GM23338 (cell line): ENCODE data around the gene RHBDL3. TPM values are rescaled to one million over a fixed set of nuclear protein-coding genes. Genes with fewer than 3 reads are reported as not detected.
A peak's percentile ranks its signal among the peaks of the same experiment; 100 is the strongest.

ENCODE experiments used
- ATAC-seq: fragments of 200-7000 bp; cut with Tn5 transposase; 3 replicates; pipeline ENCODE4 v1.9.1; 2020
- DNase-seq: peaks from one replicate; pipeline ENCODE4 v3.0.0-alpha.2; 2015; ENCODE audit warnings: low spot score
- H2AFZ ChIP-seq: fragments of 200-600 bp; sonication (generic); 2 replicates; pipeline ENCODE4 v1.8.0; 2016; ENCODE audit warnings: antibody characterized with exemption, mild to moderate bottlenecking, moderate library complexity
- H3F3A ChIP-seq: fragments of 200-600 bp; sonication (generic); replicated peaks from 2 replicates; pipeline ENCODE4 v1.8.0; 2017; ENCODE audit warnings: antibody characterized with exemption, mixed run types, low read depth
- H3K27ac ChIP-seq: fragments of 200-600 bp; sonication (generic); 2 replicates; pipeline ENCODE4 v1.6.1; 2016; ENCODE audit warnings: low read depth
- H3K27me3 ChIP-seq: fragments of 200-600 bp; sonication (generic); 2 replicates; pipeline ENCODE4 v1.8.0; 2016; ENCODE audit warnings: mild to moderate bottlenecking, mixed run types, moderate library complexity; ENCODE audit not compliant: insufficient read depth
- H3K36me3 ChIP-seq: fragments of 200-600 bp; sonication (generic); 2 replicates; pipeline ENCODE4 v1.8.0; 2016; ENCODE audit warnings: mild to moderate bottlenecking; ENCODE audit not compliant: insufficient read depth
- H3K4me1 ChIP-seq: fragments of 200-600 bp; sonication (generic); 2 replicates; pipeline ENCODE4 v1.8.0; 2016; ENCODE audit warnings: mild to moderate bottlenecking, moderate library complexity; ENCODE audit not compliant: insufficient read depth
- H3K4me2 ChIP-seq: fragments of 200-600 bp; sonication (generic); 2 replicates; pipeline ENCODE4 v1.7.1; 2017; ENCODE audit warnings: mixed run types
- H3K4me3 ChIP-seq: fragments of 200-600 bp; sonication (generic); 2 replicates; pipeline ENCODE4 v1.6.1; 2016; ENCODE audit warnings: mixed run types
- H3K79me2 ChIP-seq: fragments of 200-600 bp; sonication (generic); replicated peaks from 2 replicates; pipeline ENCODE4 v1.8.0; 2017; ENCODE audit warnings: mild to moderate bottlenecking; ENCODE audit not compliant: insufficient read depth
- H3K9me2 ChIP-seq: fragments of 200-600 bp; sonication (generic); 2 replicates; pipeline ENCODE4 v1.8.0; 2017; ENCODE audit not compliant: insufficient read depth
- H4K20me1 ChIP-seq: fragments of 200-600 bp; sonication (generic); replicated peaks from 2 replicates; pipeline ENCODE4 v1.8.0; 2017; ENCODE audit warnings: mild to moderate bottlenecking; ENCODE audit not compliant: insufficient read depth
- H3K27ac Mint-ChIP-seq: 2 replicates; pipeline ENCODE4 v1.8.0; 2020; ENCODE audit warnings: inconsistent platforms, mild to moderate bottlenecking, moderate library complexity, mixed read lengths
- H3K27me3 Mint-ChIP-seq: 3 replicates; pipeline ENCODE4 v1.8.0; 2022; ENCODE audit warnings: low read depth, mild to moderate bottlenecking, moderate library complexity, mixed read lengths, inconsistent platforms; ENCODE audit not compliant: insufficient read depth, poor library complexity
- H3K36me3 Mint-ChIP-seq: 3 replicates; pipeline ENCODE4 v1.8.0; 2021; ENCODE audit warnings: low read depth, mild to moderate bottlenecking, inconsistent platforms, moderate library complexity, mixed read lengths
- H3K4me1 Mint-ChIP-seq: 3 replicates; pipeline ENCODE4 v1.8.0; 2020; ENCODE audit warnings: mild to moderate bottlenecking, inconsistent platforms, mixed read lengths
- H3K4me3 Mint-ChIP-seq: 3 replicates; pipeline ENCODE4 v1.8.0; 2021; ENCODE audit warnings: moderate library complexity, mild to moderate bottlenecking, inconsistent platforms, mixed read lengths
- H3K9me3 Mint-ChIP-seq: 3 replicates; pipeline ENCODE4 v1.8.0; 2020; ENCODE audit warnings: moderate library complexity, mild to moderate bottlenecking, inconsistent platforms, mixed read lengths
- CREB1 ChIP-seq: fragments of 250-450 bp; sonication (Bioruptor Pico); IDR thresholded peaks from 2 replicates; pipeline ENCODE4 v1.5.0; 2020; ENCODE audit warnings: low read depth, mild to moderate bottlenecking, moderate library complexity
- EZH2 ChIP-seq: fragments of 200-600 bp; sonication (generic); IDR thresholded peaks from one replicate; pipeline ENCODE4 v1.8.0; 2017; ENCODE audit warnings: antibody characterized with exemption, mild to moderate bottlenecking, low read depth; ENCODE audit not compliant: unreplicated experiment
- EZH2phosphoT487 ChIP-seq: fragments of 200-600 bp; sonication (generic); IDR thresholded peaks from one replicate; pipeline ENCODE4 v1.8.1; 2018; ENCODE audit warnings: antibody characterized with exemption; ENCODE audit not compliant: unreplicated experiment
- JUNB ChIP-seq: IDR thresholded peaks from one replicate; pipeline ENCODE4 v1.6.1; 2016; ENCODE audit warnings: antibody characterized with exemption; ENCODE audit not compliant: unreplicated experiment
- NANOG ChIP-seq: IDR thresholded peaks from 2 replicates; pipeline ENCODE4 v1.6.1; 2016; ENCODE audit warnings: antibody characterized with exemption, borderline replicate concordance
- POLR2AphosphoS5 ChIP-seq: IDR thresholded peaks from 2 replicates; pipeline ENCODE4 v1.6.1; 2016; ENCODE audit warnings: antibody characterized with exemption, low read depth
- STAT1 ChIP-seq: IDR thresholded peaks from one replicate; pipeline ENCODE4 v1.6.1; 2016; ENCODE audit warnings: antibody characterized with exemption; ENCODE audit not compliant: unreplicated experiment
- ZNF114 ChIP-seq: fragments of 250-450 bp; sonication (Bioruptor Pico); IDR thresholded peaks from 2 replicates; pipeline ENCODE4 v1.5.0; 2020; ENCODE audit warnings: mild to moderate bottlenecking, moderate library complexity
- ZNF331 ChIP-seq: fragments of 250-450 bp; sonication (Bioruptor Pico); IDR thresholded peaks from 2 replicates; pipeline ENCODE4 v1.5.0; 2020; ENCODE audit warnings: low read depth, mild to moderate bottlenecking, moderate library complexity
- polyA plus RNA-seq: library from polyadenylated mRNA; unstranded; fragments of >200 nt; fragmentation: Nextera tagmentation; extraction: Ambion mirVana; gene quantifications from 2 replicates; pipeline ENCODE4 v1.2.1, GENCODE V29; 2016
- total RNA-seq: library from RNA; depleted of rRNA; stranded (reverse); fragments of >200 nt; shearing (Covaris generic); gene quantifications from 2 replicates; pipeline ENCODE4 v1.2.3, GENCODE V29; 2014
- TF ChIP-seq, protein P1 (sequence below): IDR thresholded peaks from one replicate; pipeline ENCODE4 v1.6.1; 2018; ENCODE audit warnings: antibody characterized with exemption; ENCODE audit not compliant: unreplicated experiment
- TF ChIP-seq, protein P2 (sequence below), 2 experiments: fragments of 200-600 bp in 1 of 2; sonication (generic) in 1 of 2; conservative IDR thresholded peaks; 2 replicates each; pipeline versions ENCODE4 v1.5.1 to v1.6.1; 2016 to 2017; ENCODE audit warnings: antibody characterized with exemption in 2 of 2, low read depth in 2 of 2, mild to moderate bottlenecking in 2 of 2, moderate library complexity in 1 of 2
- TF ChIP-seq, protein P3 (sequence below): IDR thresholded peaks from 2 replicates; pipeline ENCODE4 v1.6.1; 2016; ENCODE audit warnings: antibody characterized with exemption
- TF ChIP-seq, protein P4 (sequence below): fragments of 250-450 bp; sonication (Bioruptor Pico); IDR thresholded peaks from 2 replicates; pipeline ENCODE4 v1.5.0; 2020; ENCODE audit warnings: mild to moderate bottlenecking, moderate library complexity

The RHBDL3 gene
- total and polyA plus RNA-seq, 2 experiments from 2014 or later: 2.3 to 8.1 TPM

DNA sequence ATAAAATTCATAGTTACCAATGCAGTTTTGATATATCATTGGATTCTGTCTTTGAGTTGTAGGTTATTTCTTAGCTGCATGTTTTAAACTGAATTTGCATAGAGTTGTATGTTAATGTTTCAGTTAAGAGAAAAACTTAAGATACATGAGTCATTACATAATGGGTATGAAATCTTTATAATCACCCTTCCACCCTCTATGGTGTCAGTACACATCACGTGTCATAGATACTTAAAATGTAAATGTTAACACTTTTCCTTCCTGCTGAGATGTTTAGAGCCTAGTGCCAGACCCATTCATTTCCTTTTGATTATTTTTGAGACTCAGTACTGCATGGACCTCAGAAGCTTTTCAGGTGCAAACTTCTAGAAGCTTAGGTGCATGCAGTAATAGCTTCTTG lies 104.8 kb downstream of the RHBDL3 start:
- DNase-seq (no peak), ATAC-seq (no peak)
- Histone ChIP-seq H3K79me2 (peaks cover 88% of the 10 kb centered on the region), H3K4me1 (no peaks in the 10 kb centered on the region), H3K27ac (peak overlapping the region; percentile 12; the same call in 1 of the 2 replicates), H3F3A (peaks cover 17% of the 10 kb centered on the region), H3K9me2 (no peaks in the 10 kb centered on the region), H3K4me3 (no peak overlapping the region), H3K27me3 (no peaks in the 10 kb centered on the region), H3K4me2 (no peak overlapping the region), H3K36me3 (peaks cover 78% of the 10 kb centered on the region), H4K20me1 (peaks cover 22% of the 10 kb centered on the region), H2AFZ (no peak overlapping the region)
- Mint-ChIP-seq H3K9me3 (no peaks in the 10 kb centered on the region), H3K27ac (no peak overlapping the region), H3K36me3 (peaks cover 94% of the 10 kb centered on the region), H3K27me3 (no peaks in the 10 kb centered on the region), H3K4me3 (no peak overlapping the region; the same call in 2 of the 3 replicates), H3K4me1 (no peaks in the 10 kb centered on the region)
- TF ChIP-seq ZNF114: no peak
- no peak for TF ChIP-seq STAT1
- TF ChIP-seq NANOG: no peak
- no peak for TF ChIP-seq EZH2phosphoT487
- TF ChIP-seq, protein P1, sequence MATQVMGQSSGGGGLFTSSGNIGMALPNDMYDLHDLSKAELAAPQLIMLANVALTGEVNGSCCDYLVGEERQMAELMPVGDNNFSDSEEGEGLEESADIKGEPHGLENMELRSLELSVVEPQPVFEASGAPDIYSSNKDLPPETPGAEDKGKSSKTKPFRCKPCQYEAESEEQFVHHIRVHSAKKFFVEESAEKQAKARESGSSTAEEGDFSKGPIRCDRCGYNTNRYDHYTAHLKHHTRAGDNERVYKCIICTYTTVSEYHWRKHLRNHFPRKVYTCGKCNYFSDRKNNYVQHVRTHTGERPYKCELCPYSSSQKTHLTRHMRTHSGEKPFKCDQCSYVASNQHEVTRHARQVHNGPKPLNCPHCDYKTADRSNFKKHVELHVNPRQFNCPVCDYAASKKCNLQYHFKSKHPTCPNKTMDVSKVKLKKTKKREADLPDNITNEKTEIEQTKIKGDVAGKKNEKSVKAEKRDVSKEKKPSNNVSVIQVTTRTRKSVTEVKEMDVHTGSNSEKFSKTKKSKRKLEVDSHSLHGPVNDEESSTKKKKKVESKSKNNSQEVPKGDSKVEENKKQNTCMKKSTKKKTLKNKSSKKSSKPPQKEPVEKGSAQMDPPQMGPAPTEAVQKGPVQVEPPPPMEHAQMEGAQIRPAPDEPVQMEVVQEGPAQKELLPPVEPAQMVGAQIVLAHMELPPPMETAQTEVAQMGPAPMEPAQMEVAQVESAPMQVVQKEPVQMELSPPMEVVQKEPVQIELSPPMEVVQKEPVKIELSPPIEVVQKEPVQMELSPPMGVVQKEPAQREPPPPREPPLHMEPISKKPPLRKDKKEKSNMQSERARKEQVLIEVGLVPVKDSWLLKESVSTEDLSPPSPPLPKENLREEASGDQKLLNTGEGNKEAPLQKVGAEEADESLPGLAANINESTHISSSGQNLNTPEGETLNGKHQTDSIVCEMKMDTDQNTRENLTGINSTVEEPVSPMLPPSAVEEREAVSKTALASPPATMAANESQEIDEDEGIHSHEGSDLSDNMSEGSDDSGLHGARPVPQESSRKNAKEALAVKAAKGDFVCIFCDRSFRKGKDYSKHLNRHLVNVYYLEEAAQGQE: no peak
- TF ChIP-seq POLR2AphosphoS5: no peak
- TF ChIP-seq, protein P2, sequence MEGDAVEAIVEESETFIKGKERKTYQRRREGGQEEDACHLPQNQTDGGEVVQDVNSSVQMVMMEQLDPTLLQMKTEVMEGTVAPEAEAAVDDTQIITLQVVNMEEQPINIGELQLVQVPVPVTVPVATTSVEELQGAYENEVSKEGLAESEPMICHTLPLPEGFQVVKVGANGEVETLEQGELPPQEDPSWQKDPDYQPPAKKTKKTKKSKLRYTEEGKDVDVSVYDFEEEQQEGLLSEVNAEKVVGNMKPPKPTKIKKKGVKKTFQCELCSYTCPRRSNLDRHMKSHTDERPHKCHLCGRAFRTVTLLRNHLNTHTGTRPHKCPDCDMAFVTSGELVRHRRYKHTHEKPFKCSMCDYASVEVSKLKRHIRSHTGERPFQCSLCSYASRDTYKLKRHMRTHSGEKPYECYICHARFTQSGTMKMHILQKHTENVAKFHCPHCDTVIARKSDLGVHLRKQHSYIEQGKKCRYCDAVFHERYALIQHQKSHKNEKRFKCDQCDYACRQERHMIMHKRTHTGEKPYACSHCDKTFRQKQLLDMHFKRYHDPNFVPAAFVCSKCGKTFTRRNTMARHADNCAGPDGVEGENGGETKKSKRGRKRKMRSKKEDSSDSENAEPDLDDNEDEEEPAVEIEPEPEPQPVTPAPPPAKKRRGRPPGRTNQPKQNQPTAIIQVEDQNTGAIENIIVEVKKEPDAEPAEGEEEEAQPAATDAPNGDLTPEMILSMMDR (conservative IDR thresholded peaks at IDR 0.05; ENCODE audit: low read depth in 2 of 2): no peak
- TF ChIP-seq ZNF331 (CRISPR knock-in tag): no peak
- no peak for TF ChIP-seq EZH2
- TF ChIP-seq, protein P3, sequence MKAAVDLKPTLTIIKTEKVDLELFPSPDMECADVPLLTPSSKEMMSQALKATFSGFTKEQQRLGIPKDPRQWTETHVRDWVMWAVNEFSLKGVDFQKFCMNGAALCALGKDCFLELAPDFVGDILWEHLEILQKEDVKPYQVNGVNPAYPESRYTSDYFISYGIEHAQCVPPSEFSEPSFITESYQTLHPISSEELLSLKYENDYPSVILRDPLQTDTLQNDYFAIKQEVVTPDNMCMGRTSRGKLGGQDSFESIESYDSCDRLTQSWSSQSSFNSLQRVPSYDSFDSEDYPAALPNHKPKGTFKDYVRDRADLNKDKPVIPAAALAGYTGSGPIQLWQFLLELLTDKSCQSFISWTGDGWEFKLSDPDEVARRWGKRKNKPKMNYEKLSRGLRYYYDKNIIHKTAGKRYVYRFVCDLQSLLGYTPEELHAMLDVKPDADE: no peak
- TF ChIP-seq CREB1 (CRISPR knock-in tag): no peak
- no peak for TF ChIP-seq JUNB
- TF ChIP-seq, protein P4, sequence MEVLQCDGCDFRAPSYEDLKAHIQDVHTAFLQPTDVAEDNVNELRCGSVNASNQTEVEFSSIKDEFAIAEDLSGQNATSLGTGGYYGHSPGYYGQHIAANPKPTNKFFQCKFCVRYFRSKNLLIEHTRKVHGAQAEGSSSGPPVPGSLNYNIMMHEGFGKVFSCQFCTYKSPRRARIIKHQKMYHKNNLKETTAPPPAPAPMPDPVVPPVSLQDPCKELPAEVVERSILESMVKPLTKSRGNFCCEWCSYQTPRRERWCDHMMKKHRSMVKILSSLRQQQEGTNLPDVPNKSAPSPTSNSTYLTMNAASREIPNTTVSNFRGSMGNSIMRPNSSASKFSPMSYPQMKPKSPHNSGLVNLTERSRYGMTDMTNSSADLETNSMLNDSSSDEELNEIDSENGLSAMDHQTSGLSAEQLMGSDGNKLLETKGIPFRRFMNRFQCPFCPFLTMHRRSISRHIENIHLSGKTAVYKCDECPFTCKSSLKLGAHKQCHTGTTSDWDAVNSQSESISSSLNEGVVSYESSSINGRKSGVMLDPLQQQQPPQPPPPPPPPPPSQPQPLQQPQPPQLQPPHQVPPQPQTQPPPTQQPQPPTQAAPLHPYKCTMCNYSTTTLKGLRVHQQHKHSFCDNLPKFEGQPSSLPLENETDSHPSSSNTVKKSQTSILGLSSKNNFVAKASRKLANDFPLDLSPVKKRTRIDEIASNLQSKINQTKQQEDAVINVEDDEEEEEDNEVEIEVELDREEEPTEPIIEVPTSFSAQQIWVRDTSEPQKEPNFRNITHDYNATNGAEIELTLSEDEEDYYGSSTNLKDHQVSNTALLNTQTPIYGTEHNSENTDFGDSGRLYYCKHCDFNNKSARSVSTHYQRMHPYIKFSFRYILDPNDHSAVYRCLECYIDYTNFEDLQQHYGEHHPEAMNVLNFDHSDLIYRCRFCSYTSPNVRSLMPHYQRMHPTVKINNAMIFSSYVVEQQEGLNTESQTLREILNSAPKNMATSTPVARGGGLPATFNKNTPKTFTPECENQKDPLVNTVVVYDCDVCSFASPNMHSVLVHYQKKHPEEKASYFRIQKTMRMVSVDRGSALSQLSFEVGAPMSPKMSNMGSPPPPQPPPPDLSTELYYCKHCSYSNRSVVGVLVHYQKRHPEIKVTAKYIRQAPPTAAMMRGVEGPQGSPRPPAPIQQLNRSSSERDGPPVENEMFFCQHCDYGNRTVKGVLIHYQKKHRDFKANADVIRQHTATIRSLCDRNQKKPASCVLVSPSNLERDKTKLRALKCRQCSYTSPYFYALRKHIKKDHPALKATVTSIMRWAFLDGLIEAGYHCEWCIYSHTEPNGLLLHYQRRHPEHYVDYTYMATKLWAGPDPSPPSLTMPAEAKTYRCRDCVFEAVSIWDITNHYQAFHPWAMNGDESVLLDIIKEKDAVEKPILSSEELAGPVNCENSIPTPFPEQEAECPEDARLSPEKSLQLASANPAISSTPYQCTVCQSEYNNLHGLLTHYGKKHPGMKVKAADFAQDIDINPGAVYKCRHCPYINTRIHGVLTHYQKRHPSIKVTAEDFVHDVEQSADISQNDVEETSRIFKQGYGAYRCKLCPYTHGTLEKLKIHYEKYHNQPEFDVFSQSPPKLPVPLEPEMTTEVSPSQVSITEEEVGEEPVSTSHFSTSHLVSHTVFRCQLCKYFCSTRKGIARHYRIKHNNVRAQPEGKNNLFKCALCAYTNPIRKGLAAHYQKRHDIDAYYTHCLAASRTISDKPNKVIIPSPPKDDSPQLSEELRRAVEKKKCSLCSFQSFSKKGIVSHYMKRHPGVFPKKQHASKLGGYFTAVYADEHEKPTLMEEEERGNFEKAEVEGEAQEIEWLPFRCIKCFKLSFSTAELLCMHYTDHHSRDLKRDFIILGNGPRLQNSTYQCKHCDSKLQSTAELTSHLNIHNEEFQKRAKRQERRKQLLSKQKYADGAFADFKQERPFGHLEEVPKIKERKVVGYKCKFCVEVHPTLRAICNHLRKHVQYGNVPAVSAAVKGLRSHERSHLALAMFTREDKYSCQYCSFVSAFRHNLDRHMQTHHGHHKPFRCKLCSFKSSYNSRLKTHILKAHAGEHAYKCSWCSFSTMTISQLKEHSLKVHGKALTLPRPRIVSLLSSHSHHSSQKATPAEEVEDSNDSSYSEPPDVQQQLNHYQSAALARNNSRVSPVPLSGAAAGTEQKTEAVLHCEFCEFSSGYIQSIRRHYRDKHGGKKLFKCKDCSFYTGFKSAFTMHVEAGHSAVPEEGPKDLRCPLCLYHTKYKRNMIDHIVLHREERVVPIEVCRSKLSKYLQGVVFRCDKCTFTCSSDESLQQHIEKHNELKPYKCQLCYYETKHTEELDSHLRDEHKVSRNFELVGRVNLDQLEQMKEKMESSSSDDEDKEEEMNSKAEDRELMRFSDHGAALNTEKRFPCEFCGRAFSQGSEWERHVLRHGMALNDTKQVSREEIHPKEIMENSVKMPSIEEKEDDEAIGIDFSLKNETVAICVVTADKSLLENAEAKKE (CRISPR knock-in tag): no peak
